BLaER1 (cell line): ENCODE data around the gene DHRS9.

Experiments used
- H3K27ac ChIP-seq: shearing (Covaris generic); formaldehyde crosslinking; 2 replicates; pipeline ENCODE4 v1.8.1; 2022
- H3K27me3 ChIP-seq: shearing (Covaris generic); formaldehyde crosslinking; 2 replicates; pipeline ENCODE4 v1.8.1; 2022
- H3K36me3 ChIP-seq: shearing (Covaris generic); formaldehyde crosslinking; 2 replicates; pipeline ENCODE4 v1.8.1; 2022
- H3K4me1 ChIP-seq: shearing (Covaris generic); formaldehyde crosslinking; 2 replicates; pipeline ENCODE4 v1.8.1; 2022
- H3K4me2 ChIP-seq: shearing (Covaris generic); formaldehyde crosslinking; 2 replicates; pipeline ENCODE4 v1.8.1; 2022
- H3K4me3 ChIP-seq: shearing (Covaris generic); formaldehyde crosslinking; 2 replicates; pipeline ENCODE4 v1.8.1; 2022
- H3K9ac ChIP-seq: shearing (Covaris generic); formaldehyde crosslinking; 2 replicates; pipeline ENCODE4 v1.8.1; 2022
- H3K9me3 ChIP-seq: shearing (Covaris generic); formaldehyde crosslinking; 2 replicates; pipeline ENCODE4 v1.8.1; 2022
- H4K20me1 ChIP-seq: shearing (Covaris generic); formaldehyde crosslinking; 2 replicates; pipeline ENCODE4 v1.8.1; 2022
- Cebpa-rat ChIP-seq: shearing (Covaris generic); IDR thresholded peaks from 2 replicates; pipeline ENCODE4 v1.8.1; 2022

Gene DHRS9

DNA sequence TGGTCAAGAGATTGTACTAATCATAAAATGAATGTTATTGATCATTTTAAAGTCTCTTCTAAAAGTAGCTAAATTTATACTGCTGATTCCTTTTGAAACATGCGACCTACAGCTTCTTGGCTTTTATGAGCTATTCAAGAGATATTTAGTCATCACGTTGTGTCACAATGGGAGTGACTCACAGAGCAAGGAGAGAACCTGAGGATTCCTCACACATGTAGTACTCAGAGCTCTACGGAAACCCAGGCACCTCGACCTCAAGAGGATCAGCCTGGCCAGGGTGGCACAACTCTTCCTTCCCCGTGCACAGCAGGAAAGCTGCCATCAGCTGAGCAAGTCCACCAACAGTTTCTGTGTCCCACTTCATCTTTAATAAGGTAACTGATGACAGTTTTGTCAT lies at the start of gene DHRS9:
Gene DHRS9, plus strand, starts transcription at position 223 of the 400 bp plus-strand sequence. CDS start 12,019 bp downstream, outside the sequence.
- TF ChIP-seq Cebpa-rat: no peak
- H3K36me3 ChIP-seq: no peaks in the 10 kb centered on the region
- peaks cover 44% of the 10 kb centered on the region for H3K4me1 ChIP-seq
- H3K4me3 ChIP-seq: no peak within 1 kb of the TSS
- H3K27ac ChIP-seq: no peak within 1 kb of the TSS
- no peak within 1 kb of the TSS for H3K9ac ChIP-seq
- no peak within 1 kb of the TSS for H3K4me2 ChIP-seq
- peaks cover 11% of the 10 kb centered on the region; the same call in 1 of the 2 replicates for H3K9me3 ChIP-seq
- no peaks in the 10 kb centered on the region for H3K27me3 ChIP-seq
- H4K20me1 ChIP-seq: no peaks in the 10 kb centered on the region

- Histone ChIP-seq H3K9me3 (no peaks in the 10 kb centered on the region), H3K36me3 (no peaks in the 10 kb centered on the region), H3K27ac (no peak overlapping the region)
Measured at GRCh38 chr2:169023161-169023560, 46.2 kb upstream of the DHRS9 start.

GRCh38 chr2:169026056-169026455 lies 43.3 kb upstream of the DHRS9 start:
- no peak overlapping the region for H3K9ac ChIP-seq
- no peaks in the 10 kb centered on the region for H3K36me3 ChIP-seq
- no peak overlapping the region for H3K4me3 ChIP-seq
- H3K9me3 ChIP-seq: no peaks in the 10 kb centered on the region
- no peak overlapping the region for H3K4me2 ChIP-seq
- no peaks in the 10 kb centered on the region for H4K20me1 ChIP-seq
- H3K27me3 ChIP-seq: no peaks in the 10 kb centered on the region
- no peak for TF ChIP-seq Cebpa-rat
- no peaks in the 10 kb centered on the region for H3K4me1 ChIP-seq
- H3K27ac ChIP-seq: no peak overlapping the region

More at GRCh38 chr2:169023161-169023560, 46.2 kb upstream of the DHRS9 start:
- Histone ChIP-seq H3K4me2 (no peak overlapping the region), H3K9ac (no peak overlapping the region), H3K27me3 (no peaks in the 10 kb centered on the region), H3K4me3 (no peak overlapping the region), H3K4me1 (no peaks in the 10 kb centered on the region), H4K20me1 (no peaks in the 10 kb centered on the region)
- TF ChIP-seq Cebpa-rat: no peak

GRCh38 chr2:169027234-169027633 lies 42.1 kb upstream of the DHRS9 start:
- Histone ChIP-seq H3K9ac (no peak overlapping the region), H4K20me1 (no peaks in the 10 kb centered on the region), H3K4me1 (no peaks in the 10 kb centered on the region), H3K27me3 (no peaks in the 10 kb centered on the region), H3K4me2 (no peak overlapping the region), H3K9me3 (no peaks in the 10 kb centered on the region), H3K27ac (no peak overlapping the region), H3K36me3 (no peaks in the 10 kb centered on the region), H3K4me3 (no peak overlapping the region)
- TF ChIP-seq Cebpa-rat: no peak

DNA sequence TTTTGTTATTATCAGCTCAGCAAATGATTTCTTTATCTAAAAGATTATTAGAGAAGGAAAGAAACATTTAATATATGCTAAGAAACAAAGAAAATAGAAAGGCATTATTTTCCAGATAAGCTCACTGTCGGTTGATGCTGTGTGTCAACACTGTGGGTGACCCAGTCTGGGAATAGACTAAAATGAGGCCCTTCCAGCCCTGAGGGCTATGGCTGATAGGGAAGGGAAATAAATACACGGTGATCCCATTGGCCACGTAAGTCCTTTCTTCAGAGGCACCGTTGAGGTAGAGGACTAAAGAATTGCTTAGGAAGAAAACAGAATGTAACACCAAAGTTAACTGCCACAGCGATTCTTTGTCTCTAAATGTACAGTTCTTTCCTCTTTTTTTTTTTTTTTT lies 40.0 kb upstream of the DHRS9 start:
- Histone ChIP-seq H4K20me1 (no peaks in the 10 kb centered on the region), H3K4me1 (no peaks in the 10 kb centered on the region), H3K4me2 (no peak overlapping the region), H3K9me3 (no peaks in the 10 kb centered on the region), H3K27me3 (no peaks in the 10 kb centered on the region), H3K4me3 (no peak overlapping the region), H3K27ac (no peak overlapping the region), H3K9ac (no peak overlapping the region), H3K36me3 (no peaks in the 10 kb centered on the region)
- no peak for TF ChIP-seq Cebpa-rat

GRCh38 chr2:169031202-169031601 lies 38.2 kb upstream of the DHRS9 start, which contains the start of gene ABCB11:
Gene ABCB11 (minus strand): TSS chr2:169031324. CDS start chr2:169018125, 13,199 bp downstream.
- no peak for TF ChIP-seq Cebpa-rat
- Histone ChIP-seq H3K4me1 (no peaks in the 10 kb centered on the region), H3K9ac (no peak within 1 kb of the TSS)

GRCh38 chr2:169034256-169034655 lies 35.1 kb upstream of the DHRS9 start:
- no peak overlapping the region for H3K4me3 ChIP-seq
- no peak overlapping the region for H3K27ac ChIP-seq
- no peaks in the 10 kb centered on the region for H3K9me3 ChIP-seq
- no peaks in the 10 kb centered on the region for H4K20me1 ChIP-seq
- no peak for TF ChIP-seq Cebpa-rat
- no peaks in the 10 kb centered on the region for H3K4me1 ChIP-seq
- H3K36me3 ChIP-seq: no peaks in the 10 kb centered on the region
- H3K9ac ChIP-seq: no peak overlapping the region
- no peak overlapping the region for H3K4me2 ChIP-seq
- no peaks in the 10 kb centered on the region for H3K27me3 ChIP-seq

More at GRCh38 chr2:169031202-169031601, 38.2 kb upstream of the DHRS9 start, which contains the start of gene ABCB11:
- Histone ChIP-seq H3K4me3 (no peak within 1 kb of the TSS), H4K20me1 (no peaks in the 10 kb centered on the region), H3K9me3 (no peaks in the 10 kb centered on the region), H3K36me3 (no peaks in the 10 kb centered on the region), H3K27ac (no peak within 1 kb of the TSS), H3K4me2 (no peak within 1 kb of the TSS), H3K27me3 (no peaks in the 10 kb centered on the region)

GRCh38 chr2:169034984-169035544 lies 34.3 kb upstream of the DHRS9 start:
- no peaks in the 10 kb centered on the region for H4K20me1 ChIP-seq
- H3K27me3 ChIP-seq: no peaks in the 10 kb centered on the region
- H3K4me2 ChIP-seq: no peak overlapping the region
- no peaks in the 10 kb centered on the region for H3K36me3 ChIP-seq
- H3K27ac ChIP-seq: no peak overlapping the region
- no peak for TF ChIP-seq Cebpa-rat
- peaks cover 7% of the 10 kb centered on the region; the same call in 1 of the 2 replicates for H3K4me1 ChIP-seq
- H3K9me3 ChIP-seq: no peaks in the 10 kb centered on the region
- H3K4me3 ChIP-seq: no peak overlapping the region
- H3K9ac ChIP-seq: no peak overlapping the region

DNA sequence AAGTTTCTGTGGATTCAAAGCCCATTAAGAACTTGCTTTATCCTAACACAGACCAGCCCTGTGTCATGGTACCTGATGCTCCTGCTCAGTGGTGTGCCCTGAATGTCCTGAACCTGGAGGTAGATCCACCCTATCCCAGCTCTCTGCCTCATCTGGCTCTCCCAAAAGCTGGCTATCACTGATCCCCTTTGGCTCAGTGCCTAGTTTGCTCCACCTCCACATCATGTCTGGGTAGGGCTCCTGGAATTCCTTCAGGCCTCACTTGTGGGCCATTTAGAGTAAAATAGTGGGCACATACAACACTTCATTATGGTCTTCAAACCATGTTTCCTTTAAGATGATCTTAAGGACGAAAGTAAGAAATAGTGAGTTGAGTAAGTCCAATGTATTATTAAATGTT lies 33.5 kb upstream of the DHRS9 start:
- no peak overlapping the region for H3K9ac ChIP-seq

DNA sequence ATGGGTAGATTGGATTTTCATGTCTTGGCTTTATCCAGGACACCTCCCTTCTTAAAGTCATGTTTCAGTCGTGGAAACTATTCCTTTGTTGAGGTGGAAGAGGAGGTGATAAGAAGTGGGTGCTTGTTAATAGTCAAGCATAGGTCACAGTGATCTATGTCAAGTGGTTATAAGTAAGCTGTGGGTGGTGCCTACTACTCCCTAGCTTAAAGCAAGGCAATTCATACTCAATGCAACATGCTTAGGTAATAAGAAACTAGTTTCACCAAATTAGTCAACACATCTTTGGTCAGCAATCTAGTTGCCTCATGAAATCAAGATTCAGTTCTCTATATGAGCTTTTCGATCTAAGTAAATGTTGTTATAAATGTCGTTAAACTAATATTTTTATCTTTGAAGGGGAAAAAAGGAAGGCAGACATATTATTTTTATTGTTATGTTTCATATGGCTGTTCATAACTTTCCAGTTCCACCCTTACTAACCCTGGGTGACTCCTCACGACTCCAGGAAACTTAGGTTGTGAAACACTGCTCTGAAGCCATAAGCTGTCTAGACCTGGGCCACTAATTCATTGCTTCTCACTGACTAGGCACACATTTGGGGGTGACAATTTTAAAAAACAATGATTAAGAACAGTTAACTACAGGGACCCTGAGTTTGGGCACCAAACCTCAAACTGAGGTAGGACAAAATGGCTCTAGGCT lies 32.5 kb upstream of the DHRS9 start:
- Histone ChIP-seq H3K9me3 (peaks cover 2% of the 10 kb centered on the region; the same call in 1 of the 2 replicates), H3K36me3 (no peaks in the 10 kb centered on the region), H3K27ac (no peak overlapping the region), H3K27me3 (no peaks in the 10 kb centered on the region), H3K4me2 (no peak overlapping the region), H3K4me3 (no peak overlapping the region), H4K20me1 (no peaks in the 10 kb centered on the region), H3K4me1 (peaks cover 22% of the 10 kb centered on the region), H3K9ac (no peak overlapping the region)
- no peak for TF ChIP-seq Cebpa-rat

More for the DNA sequence above, 33.5 kb upstream of the DHRS9 start:
- Histone ChIP-seq H4K20me1 (no peaks in the 10 kb centered on the region), H3K9me3 (no peaks in the 10 kb centered on the region), H3K27ac (no peak overlapping the region), H3K4me3 (no peak overlapping the region), H3K4me2 (no peak overlapping the region), H3K36me3 (no peaks in the 10 kb centered on the region), H3K27me3 (no peaks in the 10 kb centered on the region), H3K4me1 (peaks cover 14% of the 10 kb centered on the region)
- no peak for TF ChIP-seq Cebpa-rat
